Brain pericyte (primary cell): ENCODE data around the gene FOXK1.
A peak's percentile ranks its signal among the peaks of the same experiment; 100 is the strongest.
"Not testable (repeated sequence)": the region's sequence is repeated elsewhere in the genome, so short reads cannot be mapped to it uniquely, and the experiment has no call there.

Source experiments
- DNase-seq: peaks from one replicate; pipeline ENCODE4 v3.0.0-alpha.2; 2012; ENCODE audit warnings: low read depth, low spot score

Gene FOXK1

GRCh38 chr7:4681886-4682620 lies at the start of gene FOXK1:
Gene FOXK1 (plus strand): TSS chr7:4682295. CDS start chr7:4682309, 14 bp downstream.
- DNase-seq = no peak

- no peak for DNase-seq
Measured at GRCh38 chr7:4633012-4633411, 49.1 kb upstream of the FOXK1 start.

DNA sequence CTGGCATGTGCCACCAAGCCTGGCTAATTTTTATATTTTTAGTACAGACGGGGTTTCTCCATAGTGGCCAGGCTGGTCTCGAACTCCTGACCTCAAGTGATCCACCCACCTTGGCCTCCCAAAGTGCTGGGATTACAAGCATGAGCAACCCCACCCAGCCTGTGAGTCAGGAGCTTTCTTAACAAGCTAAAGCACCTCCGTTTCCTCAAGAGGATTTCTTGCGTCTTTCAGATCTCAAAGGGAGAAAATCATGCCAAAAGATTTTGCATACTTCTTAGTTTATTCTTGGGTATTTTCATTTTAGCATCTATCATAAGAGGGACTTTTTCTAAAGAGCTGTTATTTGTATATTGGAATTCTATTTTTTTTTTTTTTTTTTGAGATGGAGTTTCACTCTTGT lies 47.9 kb upstream of the FOXK1 start:
- no peak for DNase-seq

DNA sequence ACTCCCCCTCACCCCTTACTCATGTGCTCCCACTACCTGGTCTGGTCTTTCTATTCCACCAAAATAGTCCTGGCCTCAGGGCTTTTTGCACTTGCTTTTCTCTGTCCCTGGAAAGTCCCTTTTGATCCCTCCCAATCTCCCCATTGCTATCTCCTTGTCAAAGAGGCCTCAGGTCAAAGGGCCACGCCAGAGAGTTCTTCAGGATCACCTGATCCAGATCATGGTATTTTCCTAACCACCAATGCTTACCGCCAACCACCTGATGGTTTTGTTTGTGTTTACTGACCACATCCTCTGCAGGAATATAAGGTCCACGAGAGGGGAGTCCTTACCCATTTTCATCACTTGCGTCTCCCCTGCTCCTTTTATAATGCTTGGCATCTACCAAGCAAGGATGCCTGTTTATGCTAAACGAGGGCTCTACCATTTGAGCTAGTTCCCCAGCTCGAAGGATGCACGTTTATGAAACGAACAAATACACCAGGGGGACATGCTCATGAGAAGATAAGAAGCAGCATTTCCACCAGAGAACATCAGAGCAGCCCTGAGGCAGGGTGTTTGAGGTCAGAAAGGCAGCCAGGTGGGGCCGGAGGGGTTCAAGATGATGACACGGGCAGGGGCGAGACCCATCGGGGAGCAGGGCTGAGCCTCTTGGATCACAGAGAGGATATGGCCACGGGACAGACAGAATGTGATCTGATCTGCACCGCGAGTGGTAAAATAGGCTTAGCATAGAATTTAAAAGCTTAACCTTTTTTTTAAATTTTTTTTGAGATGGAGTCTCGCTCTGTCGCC lies 43.1 kb upstream of the FOXK1 start:
- no peak for DNase-seq

DNA sequence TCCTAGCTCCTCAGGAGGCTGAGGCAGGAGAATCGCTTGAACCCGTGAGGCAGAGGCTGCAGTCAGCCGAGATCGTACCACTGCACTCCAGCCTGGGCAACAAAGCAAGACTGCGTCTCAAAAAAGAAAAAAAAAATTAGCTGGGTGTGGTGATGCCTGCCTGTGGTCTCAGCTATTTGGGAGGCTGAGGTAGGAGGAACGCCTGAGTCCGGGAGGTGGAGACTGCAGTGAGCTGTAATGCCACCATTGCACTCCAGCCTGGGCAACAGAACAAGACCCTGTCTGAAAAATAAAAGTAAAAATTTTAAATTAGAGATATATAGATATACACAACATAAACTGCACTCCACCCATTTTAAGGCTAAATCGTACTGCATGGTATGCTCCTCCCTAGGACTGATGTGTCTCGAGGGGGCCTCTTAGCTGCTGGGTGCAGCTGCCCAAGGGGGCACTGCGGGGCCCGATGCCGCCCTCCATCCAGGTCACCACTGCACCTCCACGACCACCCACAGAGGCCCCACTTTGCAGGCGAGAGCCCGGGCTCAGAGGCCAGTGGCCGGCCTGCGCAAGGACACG lies 40.9 kb upstream of the FOXK1 start:
- no peak for DNase-seq

DNA sequence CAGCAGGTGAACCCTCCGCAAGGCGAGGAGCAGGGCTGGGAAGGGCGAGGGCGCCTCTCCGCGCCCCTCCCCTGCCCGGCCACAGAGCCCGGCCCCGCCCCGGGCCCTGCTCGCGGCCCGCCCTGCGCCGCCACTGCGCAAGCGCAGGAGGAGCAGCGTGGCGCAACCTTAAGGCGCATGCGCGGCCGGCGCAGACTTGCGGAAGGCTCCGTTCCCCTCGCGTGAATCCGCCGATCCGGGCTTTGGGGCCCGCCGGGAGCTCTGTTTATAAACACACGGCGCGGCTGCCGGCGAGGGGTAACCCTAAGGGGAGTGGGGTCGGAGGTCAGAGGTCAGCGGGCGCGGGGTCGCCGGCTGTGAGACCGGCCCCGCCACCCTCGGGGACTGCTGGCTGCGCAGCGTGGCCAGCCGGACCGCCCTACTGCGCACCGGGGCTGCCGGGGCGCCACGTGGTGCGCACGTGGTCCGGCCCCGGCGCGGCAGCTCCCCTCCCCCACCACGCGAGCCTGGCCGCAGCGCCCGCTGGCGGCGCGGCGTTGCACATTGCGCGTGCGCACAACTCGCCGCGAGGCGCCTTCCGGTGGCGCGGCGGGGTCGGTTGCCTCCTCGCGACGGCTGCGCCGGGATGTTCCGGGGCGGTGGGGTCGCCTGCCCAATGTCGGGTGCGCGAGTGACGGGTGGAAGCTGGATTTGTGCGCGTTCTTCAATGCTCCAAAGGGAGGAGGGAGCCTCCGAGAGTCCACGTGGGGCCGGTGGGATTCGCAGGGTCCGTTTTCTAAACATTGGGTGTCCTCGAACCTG lies 40.2 kb upstream of the FOXK1 start:
- DNase-seq = peak; percentile 83

DNA sequence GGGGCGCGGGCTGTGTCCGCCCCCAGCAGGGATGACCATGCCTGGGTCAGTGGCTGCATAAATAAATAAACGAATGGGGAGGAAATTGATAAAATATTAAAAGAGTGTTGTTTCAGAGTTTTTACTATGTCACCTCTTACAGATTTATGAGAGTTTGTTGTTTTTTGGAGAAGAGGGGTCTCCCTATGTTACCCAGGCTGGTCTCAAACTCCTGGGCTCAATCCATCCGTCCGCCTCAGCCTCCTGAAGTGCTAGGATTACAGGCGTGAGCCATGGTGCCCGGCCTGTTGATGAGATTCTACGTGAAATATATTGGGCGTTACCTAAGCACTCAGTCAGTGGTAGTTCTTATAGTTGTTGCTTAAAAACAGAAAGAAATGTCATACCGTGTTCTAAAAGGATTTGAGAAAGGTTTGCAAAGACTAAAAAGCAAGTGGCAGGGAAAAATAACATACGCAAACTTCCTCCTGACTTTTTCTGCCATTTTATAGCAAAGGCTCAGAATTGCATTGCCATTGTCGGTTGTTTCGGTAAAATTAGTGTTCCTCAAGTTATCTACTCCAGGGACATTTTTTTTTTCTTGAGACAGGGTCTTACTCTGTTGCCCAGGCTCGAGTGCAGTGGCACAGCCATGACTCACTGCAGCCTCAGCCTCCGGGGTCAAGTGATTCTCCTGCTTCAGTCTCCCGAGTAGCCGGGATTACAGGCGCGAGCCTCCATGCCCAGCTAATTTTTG lies 39.5 kb upstream of the FOXK1 start:
- DNase-seq = no peak

DNA sequence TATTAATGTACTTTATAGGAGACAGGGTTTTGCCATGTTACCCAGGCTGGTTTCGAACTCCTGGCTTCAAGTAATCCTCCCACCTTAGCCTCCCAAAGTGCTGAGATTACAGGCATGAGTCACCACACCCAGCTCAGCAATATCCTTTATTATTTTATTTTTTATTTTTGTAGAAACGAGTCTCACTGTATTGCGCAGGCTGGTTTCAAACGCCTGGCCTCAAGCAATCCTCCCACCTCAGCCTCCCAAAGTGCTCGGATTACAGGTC lies 39.0 kb upstream of the FOXK1 start:
- not testable (repeated sequence) for DNase-seq

DNA sequence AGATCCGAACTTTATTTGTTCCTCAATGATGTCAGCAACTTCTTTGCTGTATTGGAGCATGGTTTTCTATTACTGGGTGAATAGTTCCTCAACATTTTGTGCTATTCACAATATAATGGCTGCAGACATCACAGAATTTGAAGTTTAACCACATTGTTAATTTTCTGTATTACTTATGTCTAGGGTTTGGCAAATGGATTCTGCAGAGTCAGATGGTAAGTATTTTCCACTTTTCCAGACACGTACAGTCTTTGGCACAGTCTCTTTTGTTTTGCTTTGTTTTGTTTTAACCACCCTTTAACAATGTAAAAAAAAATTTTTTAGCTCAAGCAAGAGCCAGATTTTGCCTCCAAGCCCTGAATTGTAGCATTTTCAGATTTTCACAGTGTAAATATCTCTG lies 36.8 kb upstream of the FOXK1 start:
- DNase-seq = no peak

GRCh38 chr7:4648111-4648510 lies 34.0 kb upstream of the FOXK1 start:
- DNase-seq = no peak

GRCh38 chr7:4650433-4651047 lies 31.6 kb upstream of the FOXK1 start:
- no peak for DNase-seq

- no peak for DNase-seq
Measured at GRCh38 chr7:4653771-4654170, 28.3 kb upstream of the FOXK1 start.

- no peak for DNase-seq
Measured at GRCh38 chr7:4655311-4655710, 26.8 kb upstream of the FOXK1 start.

DNA sequence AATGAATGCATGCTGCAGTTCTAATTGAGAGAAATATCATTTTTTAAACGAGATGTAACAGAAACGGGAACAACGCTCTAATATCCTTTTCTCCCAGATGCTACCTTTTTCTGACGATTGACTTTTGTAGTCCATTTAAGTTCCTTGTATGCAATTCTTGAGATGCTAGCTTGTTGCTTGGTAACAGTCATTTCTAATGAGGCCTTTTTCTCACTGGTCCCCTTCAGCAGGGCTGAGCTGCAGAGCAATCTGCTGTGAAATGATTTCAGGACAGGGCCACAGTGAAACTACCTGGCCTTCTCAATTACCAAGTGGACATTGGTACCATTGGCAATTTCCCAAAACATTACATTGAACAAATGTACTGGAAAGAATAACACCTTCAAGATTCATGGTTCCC lies 26.2 kb upstream of the FOXK1 start:
- DNase-seq = no peak

DNA sequence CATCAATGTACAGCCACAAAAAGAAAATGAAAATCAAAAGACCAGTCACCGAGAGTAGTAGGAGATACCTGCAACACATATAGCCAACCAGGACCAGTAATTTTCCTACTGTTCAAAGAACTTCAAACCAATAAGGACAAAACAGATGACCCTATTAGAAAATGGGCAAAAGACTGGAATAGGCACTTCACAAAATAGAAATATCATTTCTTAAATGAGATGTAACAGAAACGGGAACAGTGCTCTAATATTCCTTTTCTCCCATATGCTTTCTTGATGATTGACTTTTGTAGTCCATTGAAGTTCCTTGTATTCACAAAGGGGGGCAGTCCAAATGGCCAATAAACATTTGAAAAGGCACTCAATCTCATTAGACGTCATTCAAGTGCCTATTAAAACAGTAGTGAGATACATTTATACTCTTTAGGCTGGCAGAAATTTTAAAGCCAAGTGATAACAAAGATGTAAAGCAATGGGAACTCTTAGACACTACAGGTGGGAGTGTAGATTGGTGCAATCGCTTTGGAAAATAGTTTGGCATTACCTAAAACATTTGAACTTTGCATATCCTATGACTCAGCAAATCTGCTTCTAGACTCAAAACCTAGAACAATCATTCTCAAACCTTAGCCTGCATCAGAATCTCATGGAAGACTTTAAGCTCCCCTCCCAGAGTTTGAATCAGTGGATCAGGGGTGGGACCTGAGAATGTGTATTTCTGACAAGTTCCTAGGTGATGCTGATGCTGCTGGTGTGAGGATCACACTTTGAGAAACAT lies 24.3 kb upstream of the FOXK1 start:
- no peak for DNase-seq

DNA sequence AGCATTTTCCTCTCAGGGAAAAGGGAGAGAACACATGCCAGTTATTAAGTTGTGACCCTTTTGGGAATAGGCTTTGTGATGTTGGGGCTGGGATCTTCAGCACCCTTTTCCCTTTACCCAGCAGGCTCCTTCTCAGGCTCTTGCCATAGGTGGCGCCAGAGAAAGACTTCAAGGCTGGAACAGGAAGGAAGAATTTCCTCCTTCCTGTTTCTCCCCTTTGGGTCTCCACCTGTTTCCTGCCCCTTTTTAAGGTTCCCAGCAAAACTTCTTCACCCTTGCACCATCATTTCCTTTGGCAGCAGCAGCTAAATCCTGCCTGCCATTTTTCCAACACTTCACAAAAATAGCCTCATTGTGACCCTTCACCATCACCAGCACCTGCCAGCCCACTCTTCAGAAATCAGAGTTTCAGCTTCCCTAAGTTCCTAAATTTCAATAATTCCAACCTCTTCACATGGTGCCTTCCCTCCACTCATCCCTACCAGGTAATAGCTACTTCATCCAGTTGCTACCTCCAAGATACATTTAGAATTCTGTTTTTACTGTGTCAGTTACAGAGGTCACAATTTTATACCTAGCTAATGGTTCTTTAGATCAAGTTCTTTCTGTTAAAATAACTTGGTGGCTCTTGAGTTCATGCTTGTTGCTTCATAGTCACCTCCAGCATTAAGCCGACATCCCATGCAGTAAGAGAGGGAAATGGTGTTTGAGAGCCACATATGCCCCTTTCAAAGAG lies 22.4 kb upstream of the FOXK1 start:
- DNase-seq = no peak

DNA sequence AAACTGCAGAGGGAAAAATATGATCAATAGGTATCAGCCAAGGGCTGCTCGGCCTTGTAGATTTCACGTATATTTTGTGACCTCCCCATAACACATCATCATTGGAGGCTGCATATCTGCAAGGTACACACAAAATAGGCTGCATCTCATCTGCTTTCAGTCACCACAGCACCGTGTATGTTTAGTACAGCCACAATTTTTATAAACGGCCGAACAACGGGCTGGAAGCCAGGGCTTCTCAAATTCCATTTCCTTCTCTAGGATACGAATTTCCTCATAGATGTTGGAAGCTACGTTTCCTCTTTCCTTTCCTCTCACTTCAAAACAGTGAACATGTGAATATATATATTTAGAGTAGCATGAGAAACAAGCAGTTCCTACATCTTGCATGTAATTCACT lies 20.2 kb upstream of the FOXK1 start:
- no peak for DNase-seq

- no peak for DNase-seq
Measured at GRCh38 chr7:4663239-4664018, 18.7 kb upstream of the FOXK1 start.

DNA sequence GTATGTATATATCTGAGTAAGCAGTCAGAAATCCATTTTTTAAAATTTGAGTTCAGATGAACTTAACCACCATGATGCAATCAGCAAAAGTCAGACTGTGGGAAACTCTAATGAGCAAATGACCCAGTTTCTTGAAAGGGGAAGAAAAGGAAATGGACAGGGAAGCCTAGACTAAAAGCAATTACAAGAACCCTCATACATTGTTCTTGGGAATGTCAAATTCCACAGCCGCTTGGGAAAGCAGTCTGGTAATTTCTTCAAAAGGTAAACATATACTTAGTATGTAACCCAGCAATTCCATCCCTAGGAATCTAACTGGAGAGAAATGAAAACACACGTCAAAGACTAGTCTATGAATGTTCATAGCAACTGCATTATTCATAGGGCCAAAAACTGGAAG lies 16.4 kb upstream of the FOXK1 start:
- DNase-seq = peak; percentile 48
